Central memory CD8-positive, alpha-beta T cell (primary cell): ENCODE results near the gene AKAP12.

Source experiments
- ATAC-seq: fragments of 150-1000 bp; cut with Tn5 transposase; replicated peaks from 2 replicates; pipeline ENCODE4 v1.10.0; 2022; ENCODE audit warnings: mild to moderate bottlenecking, moderate FRiP score, moderate number of reproducible peaks; ENCODE audit not compliant: poor library complexity, severe bottlenecking; ENCODE audit errors: extremely low read depth
- DNase-seq, 2 donors: peaks; one replicate each; pipeline ENCODE4 v3.0.0; 2021; ENCODE audit warnings: low spot score in 2 of 2
- H3K27ac Mint-ChIP-seq: one replicate; pipeline ENCODE4 v1.8.0; 2022; ENCODE audit warnings: low read depth, mild to moderate bottlenecking, moderate library complexity, mixed read lengths
- H3K27me3 Mint-ChIP-seq: one replicate; pipeline ENCODE4 v1.8.0; 2022; ENCODE audit warnings: mixed read lengths
- H3K36me3 Mint-ChIP-seq: one replicate; pipeline ENCODE4 v1.8.0; 2022; ENCODE audit warnings: mild to moderate bottlenecking, moderate library complexity, mixed read lengths; ENCODE audit not compliant: insufficient read depth
- H3K4me1 Mint-ChIP-seq: one replicate; pipeline ENCODE4 v1.8.0; 2022; ENCODE audit warnings: mixed read lengths
- H3K4me3 Mint-ChIP-seq: one replicate; pipeline ENCODE4 v1.8.0; 2022; ENCODE audit warnings: mild to moderate bottlenecking, moderate library complexity, mixed read lengths
- H3K9me3 Mint-ChIP-seq: one replicate; pipeline ENCODE4 v1.8.0; 2022; ENCODE audit warnings: mixed read lengths

AKAP12 gene

DNA sequence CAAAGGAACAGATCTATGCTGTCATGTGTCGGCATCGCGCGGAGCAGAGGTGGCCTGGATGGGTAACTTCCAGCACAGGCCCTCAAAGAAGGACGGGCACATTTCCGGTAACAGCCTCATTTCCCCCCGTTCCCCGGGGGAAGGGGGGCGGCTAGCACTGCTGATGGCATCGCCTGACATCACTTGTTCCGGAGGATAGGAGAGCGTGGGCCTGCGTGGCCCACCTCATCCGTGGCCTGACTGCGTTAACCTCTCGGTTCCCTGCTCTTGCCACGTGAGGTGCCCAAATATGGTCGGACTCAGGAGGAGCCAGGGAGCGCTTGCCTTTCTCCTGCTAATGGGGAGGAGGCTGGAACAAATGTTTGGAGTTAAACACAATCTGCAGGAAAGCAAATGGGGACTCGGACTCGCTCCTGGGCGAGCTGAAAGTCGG lies at the start of gene AKAP12:
TSS of gene AKAP12 (plus strand) at position 365 of the 433 bp plus-strand sequence. CDS start 596 bp downstream, outside the sequence.
- H3K27ac Mint-ChIP-seq: no peak within 1 kb of the TSS
- no peak for DNase-seq
- peaks cover 76% of the 10 kb centered on the region for H3K27me3 Mint-ChIP-seq

DNA sequence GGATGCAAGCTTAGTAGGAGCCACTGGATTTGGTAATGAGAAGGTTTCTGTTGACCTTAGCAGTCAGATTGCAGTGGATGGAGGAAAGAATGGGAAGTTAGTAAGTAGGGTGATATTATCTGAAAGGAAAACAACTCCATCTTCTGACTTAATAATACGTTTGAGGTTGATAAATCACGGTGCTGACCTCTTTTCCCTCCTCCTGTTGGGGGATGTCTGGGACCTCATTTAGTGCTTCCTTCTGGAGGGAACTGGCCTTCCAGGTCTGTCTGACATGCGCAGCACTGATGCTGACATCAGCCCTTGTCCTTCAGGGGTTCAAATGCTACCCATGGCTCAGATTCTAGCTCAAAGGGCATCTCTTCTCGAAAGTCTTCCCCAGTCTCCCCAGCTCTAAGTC lies 48.2 kb upstream of the AKAP12 start:
- Mint-ChIP-seq H3K4me1 (no peaks in the 10 kb centered on the region), H3K27me3 (peaks cover 13% of the 10 kb centered on the region), H3K9me3 (no peaks in the 10 kb centered on the region), H3K36me3 (no peaks in the 10 kb centered on the region), H3K4me3 (no peak overlapping the region), H3K27ac (no peak overlapping the region)
- no peak for ATAC-seq
- no peak for DNase-seq

More for the DNA sequence above, at the start of gene AKAP12:
- ATAC-seq: no peak
- no peaks in the 10 kb centered on the region for H3K9me3 Mint-ChIP-seq
- peak within 1 kb of the TSS; percentile 57 for H3K4me3 Mint-ChIP-seq
- no peaks in the 10 kb centered on the region for H3K36me3 Mint-ChIP-seq
- peaks cover 3% of the 10 kb centered on the region for H3K4me1 Mint-ChIP-seq

DNA sequence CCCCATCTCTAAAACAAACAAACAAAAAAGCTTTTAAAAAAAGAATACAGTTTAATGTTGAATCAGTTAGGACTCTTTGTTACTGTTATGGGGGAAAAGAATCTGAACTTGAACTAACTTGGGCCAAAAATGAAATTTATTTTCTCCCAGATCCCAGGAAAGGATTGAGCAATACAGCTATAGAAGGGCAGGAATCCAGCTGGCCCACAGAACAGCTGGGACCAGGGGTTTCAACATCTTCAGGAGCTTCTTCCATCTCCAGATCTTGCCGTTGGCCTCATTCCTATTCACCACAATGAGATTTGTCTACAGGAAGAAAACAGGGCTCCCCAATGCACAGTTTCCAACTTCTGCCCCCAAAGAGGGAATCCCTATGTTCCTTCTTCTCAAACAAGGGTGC lies 43.2 kb upstream of the AKAP12 start:
- Mint-ChIP-seq H3K4me3 (no peak overlapping the region), H3K4me1 (no peaks in the 10 kb centered on the region), H3K27me3 (peaks cover 12% of the 10 kb centered on the region), H3K36me3 (no peaks in the 10 kb centered on the region), H3K9me3 (no peaks in the 10 kb centered on the region), H3K27ac (no peak overlapping the region)
- no peak for DNase-seq
- no peak for ATAC-seq

DNA sequence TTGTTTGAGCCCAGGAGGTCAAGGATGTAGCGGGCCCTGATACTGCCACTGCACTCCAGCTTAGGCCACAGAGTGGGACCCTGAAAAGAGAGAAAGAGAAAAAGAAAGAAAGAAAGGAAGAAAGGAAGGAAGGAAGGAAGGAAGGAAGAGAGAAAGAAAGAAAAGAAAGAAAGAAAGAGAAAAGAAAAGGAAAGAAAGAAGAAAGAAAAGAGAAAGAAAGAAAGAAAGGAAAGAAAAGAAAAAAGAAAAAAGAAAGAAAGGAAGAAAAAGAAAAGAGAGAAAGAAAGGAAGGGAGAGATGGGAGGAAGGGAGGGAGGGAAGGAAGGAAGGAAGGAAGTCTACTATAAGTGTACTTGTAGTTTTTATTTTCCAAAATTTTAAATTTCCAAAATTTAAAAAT lies 42.2 kb upstream of the AKAP12 start:
- no peak for ATAC-seq
- H3K4me1 Mint-ChIP-seq: no peaks in the 10 kb centered on the region
- no peak for DNase-seq
- no peak overlapping the region for H3K4me3 Mint-ChIP-seq
- H3K27me3 Mint-ChIP-seq: peaks cover 17% of the 10 kb centered on the region
- H3K9me3 Mint-ChIP-seq: no peaks in the 10 kb centered on the region
- H3K27ac Mint-ChIP-seq: peak overlapping the region; percentile 19
- H3K36me3 Mint-ChIP-seq: no peaks in the 10 kb centered on the region

DNA sequence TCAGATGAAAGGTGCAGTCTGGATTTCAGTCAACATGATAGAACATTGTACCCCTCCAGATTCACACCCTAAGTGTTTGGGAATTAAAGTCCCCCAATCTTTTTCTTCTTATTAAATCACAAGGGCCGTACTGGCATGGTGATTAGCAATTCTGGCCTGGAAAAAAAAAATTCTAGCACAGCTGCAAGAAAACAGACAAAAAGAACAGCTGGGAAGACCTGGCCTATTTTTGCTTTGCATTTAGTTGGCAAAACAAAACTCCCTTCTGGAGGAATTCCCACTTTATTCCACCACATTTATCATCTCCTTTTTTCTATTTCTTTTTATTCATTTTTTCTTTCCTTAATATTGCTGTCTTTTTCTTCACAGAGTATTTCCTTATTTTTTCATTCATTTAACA lies 39.8 kb upstream of the AKAP12 start:
- H3K4me3 Mint-ChIP-seq: no peak overlapping the region
- no peak for ATAC-seq

DNA sequence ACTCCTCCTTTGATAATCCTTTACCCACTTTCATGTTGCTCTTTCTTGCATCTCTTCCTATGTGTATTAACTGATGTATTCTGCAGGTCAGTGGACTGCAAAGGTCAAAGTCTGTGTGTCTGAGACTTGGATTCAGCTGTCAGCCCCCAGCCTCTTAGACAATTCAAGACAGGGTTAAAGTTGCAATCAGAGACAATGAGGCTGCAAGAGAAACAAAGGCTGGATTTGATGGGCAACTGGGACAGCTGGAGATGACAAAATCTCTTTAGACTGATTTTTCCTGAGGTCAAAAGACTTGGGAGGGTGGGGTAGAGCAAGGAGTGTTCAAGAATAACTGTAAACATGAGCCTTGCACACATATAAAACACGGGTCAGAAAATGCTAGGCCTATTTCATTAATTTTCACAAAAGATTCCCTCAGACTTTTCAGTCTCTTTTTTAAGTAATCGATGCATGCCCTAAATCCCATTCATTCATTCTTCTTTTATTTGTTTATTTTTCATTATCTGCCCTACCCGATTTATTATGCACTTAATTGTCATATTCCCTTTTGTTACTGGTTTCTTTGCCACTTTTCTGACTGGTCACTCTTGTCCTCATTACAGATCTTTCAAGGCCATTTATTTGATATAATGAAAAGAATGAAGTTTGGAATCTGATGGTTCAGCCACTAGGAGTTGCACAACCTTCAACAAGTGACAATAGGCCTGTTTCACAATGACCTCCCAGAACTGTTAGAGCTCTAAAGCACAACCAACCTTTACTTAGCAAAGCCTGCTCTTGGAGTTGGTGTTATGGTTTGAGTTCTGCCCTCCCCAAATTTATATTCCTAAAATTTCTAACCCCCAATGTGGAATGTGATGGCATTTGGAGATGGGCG lies 33.8 kb upstream of the AKAP12 start:
- DNase-seq (no peak), ATAC-seq (no peak)
- H3K4me1 Mint-ChIP-seq: no peaks in the 10 kb centered on the region
- no peak overlapping the region for H3K4me3 Mint-ChIP-seq
- H3K27ac Mint-ChIP-seq: no peak overlapping the region
- H3K36me3 Mint-ChIP-seq: no peaks in the 10 kb centered on the region
- peaks cover 53% of the 10 kb centered on the region for H3K27me3 Mint-ChIP-seq
- no peaks in the 10 kb centered on the region for H3K9me3 Mint-ChIP-seq

More for the DNA sequence above, 39.8 kb upstream of the AKAP12 start:
- Mint-ChIP-seq H3K9me3 (no peaks in the 10 kb centered on the region), H3K36me3 (no peaks in the 10 kb centered on the region), H3K27ac (no peak overlapping the region), H3K4me1 (no peaks in the 10 kb centered on the region), H3K27me3 (peaks cover 32% of the 10 kb centered on the region)
- no peak for DNase-seq

GRCh38 chr6:151207674-151208073 lies 32.1 kb upstream of the AKAP12 start:
- H3K4me1 Mint-ChIP-seq: no peaks in the 10 kb centered on the region
- H3K27ac Mint-ChIP-seq: no peak overlapping the region
- ATAC-seq: no peak
- H3K27me3 Mint-ChIP-seq: peaks cover 43% of the 10 kb centered on the region
- H3K4me3 Mint-ChIP-seq: no peak overlapping the region
- no peaks in the 10 kb centered on the region for H3K36me3 Mint-ChIP-seq
- DNase-seq: no peak
- no peaks in the 10 kb centered on the region for H3K9me3 Mint-ChIP-seq

- Mint-ChIP-seq H3K4me1 (no peaks in the 10 kb centered on the region), H3K27me3 (peaks cover 30% of the 10 kb centered on the region), H3K27ac (no peak overlapping the region), H3K9me3 (no peaks in the 10 kb centered on the region), H3K4me3 (no peak overlapping the region), H3K36me3 (no peaks in the 10 kb centered on the region)
- no peak for ATAC-seq
- DNase-seq: no peak
These were observed 30.5 kb upstream of the AKAP12 start for GRCh38 chr6:151209071-151209831.

GRCh38 chr6:151211075-151211474 lies 28.7 kb upstream of the AKAP12 start:
- H3K36me3 Mint-ChIP-seq: no peaks in the 10 kb centered on the region
- ATAC-seq: no peak

GRCh38 chr6:151213352-151213751 lies 26.4 kb upstream of the AKAP12 start:
- Mint-ChIP-seq H3K27ac (no peak overlapping the region), H3K4me1 (no peaks in the 10 kb centered on the region), H3K9me3 (no peaks in the 10 kb centered on the region), H3K27me3 (peaks cover 29% of the 10 kb centered on the region), H3K36me3 (no peaks in the 10 kb centered on the region), H3K4me3 (no peak overlapping the region)
- DNase-seq: no peak
- ATAC-seq: no peak

More at GRCh38 chr6:151211075-151211474, 28.7 kb upstream of the AKAP12 start:
- Mint-ChIP-seq H3K9me3 (no peaks in the 10 kb centered on the region), H3K27ac (no peak overlapping the region), H3K4me3 (no peak overlapping the region), H3K27me3 (peaks cover 34% of the 10 kb centered on the region), H3K4me1 (no peaks in the 10 kb centered on the region)
- no peak for DNase-seq

DNA sequence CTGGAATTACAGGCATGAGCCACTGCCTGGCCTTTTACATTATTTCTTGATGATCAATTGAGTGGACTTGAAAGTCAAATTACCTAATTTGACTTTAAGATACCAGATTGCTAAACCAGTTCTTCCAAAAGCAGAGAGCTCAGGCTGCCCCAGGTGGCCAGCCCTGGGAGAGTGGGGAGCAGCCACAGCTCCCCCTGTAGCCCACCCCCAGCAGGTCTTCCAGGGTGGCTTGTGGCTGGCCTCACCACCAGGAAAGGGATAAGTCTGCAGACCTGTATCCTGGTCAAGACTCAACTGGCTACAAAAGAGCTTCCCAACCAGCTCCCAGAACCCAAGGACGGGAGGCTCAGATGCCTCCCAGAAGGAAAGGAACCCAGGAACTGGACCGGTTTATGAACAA lies 23.8 kb upstream of the AKAP12 start:
- no peaks in the 10 kb centered on the region for H3K36me3 Mint-ChIP-seq
- H3K4me3 Mint-ChIP-seq: no peak overlapping the region
- no peak for ATAC-seq
- DNase-seq: no peak
- no peak overlapping the region for H3K27ac Mint-ChIP-seq
- H3K4me1 Mint-ChIP-seq: no peaks in the 10 kb centered on the region
- peaks cover 12% of the 10 kb centered on the region for H3K27me3 Mint-ChIP-seq
- no peaks in the 10 kb centered on the region for H3K9me3 Mint-ChIP-seq

DNA sequence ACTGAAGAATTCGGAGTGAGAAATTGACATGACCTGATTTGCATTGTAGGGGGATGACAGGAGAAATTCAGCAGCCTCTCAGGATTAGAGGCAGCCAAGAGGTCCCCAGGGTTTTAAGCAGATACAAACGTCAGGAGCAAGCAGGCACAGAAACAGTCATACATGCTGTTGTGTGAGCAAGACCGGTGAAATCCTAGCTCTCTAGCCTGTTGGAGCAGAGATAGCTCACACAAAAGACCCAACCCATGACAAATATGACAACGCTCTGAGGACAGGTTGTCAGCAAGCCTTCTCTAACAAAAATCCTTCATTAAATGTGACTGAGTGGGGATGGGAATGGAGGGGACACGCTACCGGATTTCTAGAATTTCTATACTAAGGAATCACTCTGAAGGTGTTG lies 23.0 kb upstream of the AKAP12 start:
- Mint-ChIP-seq H3K9me3 (no peaks in the 10 kb centered on the region), H3K36me3 (no peaks in the 10 kb centered on the region), H3K4me3 (no peak overlapping the region), H3K27ac (no peak overlapping the region), H3K4me1 (no peaks in the 10 kb centered on the region), H3K27me3 (peaks cover 12% of the 10 kb centered on the region)
- no peak for DNase-seq
- ATAC-seq: no peak

GRCh38 chr6:151219192-151219591 lies 20.6 kb upstream of the AKAP12 start:
- H3K4me3 Mint-ChIP-seq: no peak overlapping the region
- no peak for DNase-seq
- no peak for ATAC-seq
- H3K36me3 Mint-ChIP-seq: no peaks in the 10 kb centered on the region
- H3K4me1 Mint-ChIP-seq: no peaks in the 10 kb centered on the region
- peaks cover 12% of the 10 kb centered on the region for H3K27me3 Mint-ChIP-seq
- no peaks in the 10 kb centered on the region for H3K9me3 Mint-ChIP-seq
- H3K27ac Mint-ChIP-seq: no peak overlapping the region
